Left forelimb (tissue), 1 donor: ENCODE results near the gene GET4.

Experiments
- DNase-seq: peaks from one replicate; pipeline ENCODE4 v3.0.0-alpha.2; 2018; ENCODE audit warnings: low spot score

GET4 gene, protein sequence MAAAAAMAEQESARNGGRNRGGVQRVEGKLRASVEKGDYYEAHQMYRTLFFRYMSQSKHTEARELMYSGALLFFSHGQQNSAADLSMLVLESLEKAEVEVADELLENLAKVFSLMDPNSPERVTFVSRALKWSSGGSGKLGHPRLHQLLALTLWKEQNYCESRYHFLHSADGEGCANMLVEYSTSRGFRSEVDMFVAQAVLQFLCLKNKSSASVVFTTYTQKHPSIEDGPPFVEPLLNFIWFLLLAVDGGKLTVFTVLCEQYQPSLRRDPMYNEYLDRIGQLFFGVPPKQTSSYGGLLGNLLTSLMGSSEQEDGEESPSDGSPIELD

DNA sequence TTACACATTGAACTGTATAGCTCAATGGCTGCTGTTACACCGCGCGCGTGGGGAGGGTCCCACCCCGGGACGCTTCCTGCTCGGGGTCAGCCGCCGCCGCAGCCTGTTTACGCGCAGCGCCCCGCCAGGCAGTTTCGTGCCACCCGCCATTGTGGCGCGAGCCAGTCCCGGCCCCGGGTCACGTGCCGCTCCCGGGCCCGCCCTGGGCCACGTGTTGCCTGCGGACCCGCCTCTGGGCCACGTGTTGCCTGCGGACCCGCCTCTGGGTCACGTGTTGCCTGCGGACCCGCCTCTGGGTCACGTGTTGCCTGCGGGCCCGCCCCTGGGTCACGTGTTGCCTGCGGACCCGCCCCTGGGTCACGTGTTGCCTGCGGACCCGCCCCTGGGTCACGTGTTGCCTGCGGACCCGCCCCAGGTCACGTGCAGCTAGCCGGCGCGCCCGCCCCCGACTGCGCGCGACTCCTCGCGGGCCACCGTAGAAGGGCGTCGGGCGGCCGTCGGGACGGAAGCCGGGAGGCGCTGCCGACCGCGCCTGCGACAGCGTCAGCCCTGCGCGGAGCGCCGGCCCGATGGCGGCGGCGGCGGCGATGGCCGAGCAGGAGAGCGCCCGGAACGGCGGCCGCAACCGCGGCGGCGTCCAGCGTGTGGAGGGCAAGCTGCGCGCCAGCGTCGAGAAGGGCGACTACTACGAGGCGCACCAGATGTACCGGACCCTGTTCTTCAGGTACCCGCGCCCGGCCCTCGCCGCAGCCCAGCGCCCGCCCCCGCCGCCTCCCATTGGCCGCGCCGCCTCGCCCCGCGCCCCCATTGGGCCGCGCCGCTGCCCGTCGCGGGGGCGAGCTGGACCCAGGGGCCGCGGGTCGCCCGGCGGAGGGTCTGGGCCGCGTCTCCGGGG, at the start of gene GET4:
Gene GET4 (plus strand): TSS at position 478 of the 895 bp plus-strand sequence. CDS start 92 bp downstream, at position 570.
- DNase-seq: peak; percentile 96

DNA sequence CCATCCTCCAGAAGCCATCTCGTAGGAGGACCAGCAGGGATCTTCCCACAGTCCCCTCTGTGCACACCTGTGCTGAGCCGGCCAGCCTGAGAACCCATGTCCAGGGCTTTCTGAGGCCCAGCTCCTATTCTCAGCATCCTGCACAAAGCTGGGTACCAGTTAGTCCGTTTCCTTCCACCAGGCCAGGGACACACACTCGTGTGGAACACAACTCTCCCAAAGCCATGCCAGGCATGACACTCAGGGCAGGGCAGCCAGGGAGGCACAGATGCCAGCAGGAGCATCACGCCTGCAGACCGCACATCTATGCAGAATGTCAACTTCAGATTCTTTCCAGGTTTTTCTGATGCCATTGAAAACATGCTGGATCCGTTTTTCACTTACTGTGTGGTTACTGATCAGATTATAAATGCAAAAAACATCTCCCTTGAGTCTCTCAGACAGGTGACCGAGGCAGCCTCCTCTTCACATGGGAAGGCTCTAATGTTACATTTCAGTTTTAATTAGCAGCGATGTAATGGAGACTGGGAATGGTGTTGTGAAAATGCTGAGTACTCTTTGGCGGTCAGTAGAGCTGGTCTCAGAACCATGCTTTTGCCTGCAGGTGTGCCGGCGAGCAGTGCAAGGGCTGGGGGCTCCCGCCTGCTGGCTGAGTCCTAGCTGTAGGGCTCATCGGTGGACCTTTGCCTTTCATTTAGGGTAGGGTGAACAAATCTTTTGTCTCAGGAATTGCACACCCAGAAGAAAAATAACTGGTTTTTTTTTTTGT, 47.4 kb upstream of the GET4 start:
- no peak for DNase-seq

DNA sequence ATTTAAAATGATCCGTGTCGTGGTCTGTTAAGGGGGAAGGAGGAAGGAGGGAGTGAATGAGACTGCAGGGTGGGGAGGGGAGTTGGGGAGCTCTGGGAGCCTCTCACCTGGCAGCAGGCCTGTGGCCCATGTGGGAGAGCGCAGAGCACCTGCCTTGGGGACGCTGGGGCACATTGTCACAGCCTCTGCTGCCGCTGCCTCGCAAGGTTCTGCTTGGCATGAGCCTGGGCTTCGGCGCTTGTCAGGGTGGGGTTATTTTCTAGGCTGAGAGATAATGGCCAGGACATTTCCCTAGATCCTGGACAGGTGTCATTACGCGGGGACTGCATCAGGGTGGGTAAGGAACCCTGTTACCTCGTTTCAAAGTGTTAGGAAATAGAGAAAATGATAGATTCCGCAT, 46.3 kb upstream of the GET4 start:
- no peak for DNase-seq

DNA sequence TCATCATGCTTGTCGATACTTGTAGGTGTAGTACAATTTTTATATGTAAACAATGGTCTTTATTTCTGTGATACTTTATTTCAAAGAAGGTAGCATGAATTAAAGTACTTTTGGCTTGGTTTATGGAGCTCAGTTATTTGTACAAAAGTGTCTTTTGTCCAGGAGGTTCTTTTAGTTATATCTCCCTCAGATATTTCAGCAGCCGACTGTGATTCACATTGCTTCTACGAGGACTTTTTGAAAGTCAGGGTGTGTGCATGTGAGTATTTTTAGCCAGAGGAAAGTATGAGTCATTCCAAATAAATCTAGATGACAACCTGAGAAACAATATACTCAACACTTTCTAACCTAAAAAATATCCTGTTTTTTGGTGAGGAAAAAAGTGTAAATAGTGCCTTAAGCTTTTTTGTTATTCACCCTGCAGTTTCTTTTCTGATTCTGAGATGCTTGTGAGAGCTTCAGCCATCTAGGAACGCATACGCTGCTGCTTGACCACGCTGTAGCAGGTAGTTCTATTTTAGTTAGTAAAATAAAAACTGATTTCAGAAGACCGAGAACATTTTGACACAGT, 44.7 kb upstream of the GET4 start:
- no peak for DNase-seq

DNA sequence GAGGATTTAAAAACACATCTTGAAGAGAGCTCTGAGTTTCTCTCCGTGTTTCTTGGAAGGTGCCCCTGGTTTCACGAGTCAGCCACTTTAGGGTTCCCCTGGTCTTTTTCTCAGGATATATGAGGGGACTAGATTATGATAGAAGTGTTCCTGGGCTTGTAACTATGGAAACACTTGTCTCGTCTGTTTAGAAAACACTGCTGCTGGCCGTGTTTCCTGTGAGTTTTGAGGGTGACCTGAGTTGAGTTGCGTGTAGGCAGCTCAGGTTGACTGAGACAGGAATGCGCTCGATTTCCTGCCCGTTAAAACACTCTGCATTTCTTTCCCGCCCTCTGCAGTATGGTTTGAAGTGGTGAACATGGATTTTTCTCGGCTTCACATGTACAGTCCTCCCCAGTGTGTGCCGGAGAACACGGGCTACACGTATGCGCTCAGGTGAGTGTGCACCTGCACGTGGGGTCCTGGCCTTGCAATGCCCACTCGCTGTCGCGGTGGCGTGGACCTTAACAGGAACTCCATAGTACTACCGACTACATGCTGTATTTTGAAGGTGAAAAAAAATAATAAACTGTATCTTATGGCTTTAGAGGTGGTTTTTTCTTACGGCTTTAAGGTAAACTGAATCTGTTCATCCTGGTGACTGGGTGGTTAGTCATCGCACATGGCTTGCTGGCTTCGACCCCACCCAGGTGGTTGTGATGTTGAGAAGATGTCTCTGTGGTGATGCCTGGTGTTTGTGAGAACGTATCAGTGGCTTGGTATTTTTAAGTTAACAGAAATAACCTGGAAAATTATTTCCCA, 44.0 kb upstream of the GET4 start, which contains the start of gene SUN1:
Gene SUN1 (plus strand): TSS at position 310 of the 801 bp plus-strand sequence. CDS start 49 bp downstream, at position 359.
- no peak for DNase-seq

DNA sequence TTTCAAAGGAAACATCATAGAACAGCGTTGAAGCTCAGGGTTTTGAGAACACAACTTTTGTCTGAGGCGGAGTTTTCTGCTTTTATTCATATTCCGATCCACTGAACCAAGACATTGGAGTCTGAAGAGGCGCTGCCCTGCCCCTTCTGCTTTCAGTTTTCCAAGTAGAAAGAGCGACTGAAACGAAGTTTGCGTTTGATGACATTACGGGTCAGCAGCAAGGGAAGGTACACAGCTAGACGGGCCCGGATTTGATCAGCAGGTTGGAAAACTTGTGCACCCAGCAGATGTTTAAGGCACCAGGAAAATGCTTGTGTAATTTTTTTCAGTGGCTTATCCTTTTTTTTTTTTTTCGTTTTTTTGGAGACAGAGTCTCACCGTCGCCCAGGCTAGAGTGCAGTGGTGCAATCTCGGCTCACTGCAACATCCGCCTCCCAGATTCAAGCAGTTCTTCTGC, 43.4 kb upstream of the GET4 start:
- DNase-seq: no peak

DNA sequence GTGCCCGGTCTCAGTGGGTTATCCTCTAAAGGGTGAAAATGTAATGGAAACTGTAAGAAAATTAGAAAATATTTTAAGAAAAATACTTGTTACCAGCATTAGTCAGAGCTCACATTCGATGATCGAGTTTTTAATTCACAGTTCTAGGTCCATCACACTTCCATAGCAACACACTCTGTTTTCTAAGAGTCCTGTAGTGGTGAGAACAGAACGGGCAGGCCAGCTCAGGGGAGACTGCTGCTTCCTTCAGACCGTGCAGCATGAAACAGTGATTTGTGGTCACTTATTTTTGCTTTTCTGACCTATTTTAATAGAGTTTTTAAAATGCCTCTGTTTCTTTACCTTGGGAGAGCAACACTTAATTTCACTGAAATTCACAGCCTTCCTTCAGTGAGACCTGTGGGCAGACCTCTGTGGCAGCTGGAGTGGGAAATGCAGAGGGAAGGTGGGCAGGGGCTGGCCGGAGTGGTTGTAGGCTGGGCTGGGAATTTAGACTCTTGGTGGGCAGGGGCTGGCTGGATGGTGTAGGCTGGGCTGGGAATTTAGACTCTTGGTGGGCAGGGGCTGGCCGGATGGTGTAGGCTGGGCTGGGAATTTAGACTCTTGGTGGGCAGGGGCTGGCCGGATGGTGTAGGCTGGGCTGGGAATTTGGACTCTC, 42.6 kb upstream of the GET4 start:
- DNase-seq: no peak

DNA sequence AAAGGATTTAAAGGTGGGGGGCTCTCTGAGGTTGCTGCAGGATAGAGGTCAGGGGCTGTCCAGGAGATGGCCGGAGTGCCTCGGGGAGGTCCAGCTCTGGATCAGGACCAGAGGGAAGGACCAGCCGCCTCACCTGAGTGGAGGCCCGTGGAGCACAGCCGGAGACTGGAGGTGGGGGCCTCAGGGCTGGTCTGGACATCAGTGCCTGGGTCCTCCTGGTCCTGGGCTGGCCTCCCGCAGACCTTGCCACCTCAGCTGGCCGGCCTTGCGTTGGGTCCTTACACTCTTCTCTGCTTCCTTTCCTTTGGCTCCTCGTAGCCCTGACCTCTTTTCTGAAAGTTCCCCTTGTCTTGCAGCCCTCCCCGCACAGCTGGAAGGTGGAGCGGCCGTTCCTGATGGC, 42.1 kb upstream of the GET4 start:
- DNase-seq: no peak

DNA sequence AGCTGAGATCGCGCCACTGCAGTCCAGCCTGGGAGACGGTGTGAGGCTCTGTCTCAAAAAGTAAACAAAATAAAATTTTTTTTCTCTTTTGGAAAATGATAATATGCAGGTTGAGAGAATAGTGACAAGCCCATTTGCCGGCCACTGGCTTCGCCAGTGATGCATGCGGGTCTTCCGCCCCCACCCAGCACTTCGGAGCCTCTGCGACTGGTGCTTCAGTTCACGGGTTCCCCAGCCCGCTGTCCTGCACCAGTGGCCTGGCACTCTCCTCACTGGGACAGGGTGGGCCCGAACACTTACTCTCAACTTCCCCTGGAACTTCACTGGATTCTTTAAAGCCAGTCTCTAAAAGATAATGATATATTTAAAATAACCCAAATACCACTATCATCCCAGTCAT, 41.3 kb upstream of the GET4 start:
- DNase-seq: no peak

DNA sequence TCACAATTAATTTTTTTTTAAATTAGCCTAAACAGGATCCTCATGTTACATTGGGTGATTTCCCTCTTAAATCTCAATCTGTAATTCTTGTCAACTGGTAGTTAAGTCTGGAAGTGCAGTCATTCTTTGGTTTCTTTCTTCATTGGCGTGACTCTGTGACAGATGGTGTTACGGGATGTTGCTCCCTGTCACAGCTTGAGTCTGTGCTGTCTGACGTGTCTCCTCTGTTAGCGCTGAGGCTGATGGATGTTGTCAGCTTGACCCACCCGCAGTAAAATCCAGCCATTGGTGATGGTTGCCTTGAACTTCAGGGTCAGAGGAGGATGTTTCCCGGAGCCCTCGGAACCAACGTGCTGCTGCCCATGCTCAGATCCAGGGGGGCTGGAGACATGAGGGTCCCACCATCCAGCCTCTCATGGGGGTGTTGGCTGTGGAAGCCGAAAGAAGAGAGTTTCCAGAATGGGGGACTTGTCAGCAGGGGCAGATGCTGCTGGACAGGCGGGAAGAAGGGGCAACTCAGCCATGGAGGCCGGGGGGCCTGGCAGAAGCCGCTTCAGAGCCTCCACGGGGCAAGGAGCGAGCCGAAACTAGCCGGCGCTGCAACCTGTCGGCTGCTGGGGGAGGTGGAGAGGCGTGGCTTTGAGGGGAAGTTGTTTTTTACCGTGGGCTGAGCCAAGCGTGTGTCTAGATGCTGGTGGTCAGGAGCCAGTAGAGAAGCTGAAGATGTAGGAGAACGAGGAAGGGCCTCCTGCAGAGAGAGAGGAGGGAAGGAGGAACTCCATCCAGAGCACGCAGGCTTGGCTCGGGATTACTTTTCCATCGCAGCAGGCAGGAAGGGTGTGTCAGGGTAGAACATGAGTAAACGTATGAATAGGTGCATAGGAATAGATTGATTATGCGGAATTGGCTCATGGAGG, 40.6 kb upstream of the GET4 start:
- DNase-seq: no peak

DNA sequence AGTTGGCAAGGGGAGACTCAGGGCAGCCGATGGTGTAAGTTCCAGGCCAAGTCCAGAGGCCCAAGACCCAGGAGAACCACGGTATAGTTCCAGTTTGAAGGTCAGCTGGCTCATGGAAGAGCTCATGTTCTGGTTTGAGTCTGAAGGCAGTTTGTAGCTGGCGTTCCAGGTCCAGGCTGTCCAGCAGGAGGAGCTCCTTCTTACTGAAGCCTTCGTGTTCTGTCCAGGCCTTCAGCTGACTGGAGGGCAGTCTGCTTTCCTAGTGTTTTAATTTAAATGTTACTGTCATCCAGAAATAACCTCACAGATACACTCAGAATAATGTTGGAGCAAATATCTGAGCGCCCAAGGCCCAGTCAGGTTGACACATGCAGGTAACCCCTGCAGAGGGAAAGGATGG, 39.9 kb upstream of the GET4 start:
- DNase-seq: no peak

DNA sequence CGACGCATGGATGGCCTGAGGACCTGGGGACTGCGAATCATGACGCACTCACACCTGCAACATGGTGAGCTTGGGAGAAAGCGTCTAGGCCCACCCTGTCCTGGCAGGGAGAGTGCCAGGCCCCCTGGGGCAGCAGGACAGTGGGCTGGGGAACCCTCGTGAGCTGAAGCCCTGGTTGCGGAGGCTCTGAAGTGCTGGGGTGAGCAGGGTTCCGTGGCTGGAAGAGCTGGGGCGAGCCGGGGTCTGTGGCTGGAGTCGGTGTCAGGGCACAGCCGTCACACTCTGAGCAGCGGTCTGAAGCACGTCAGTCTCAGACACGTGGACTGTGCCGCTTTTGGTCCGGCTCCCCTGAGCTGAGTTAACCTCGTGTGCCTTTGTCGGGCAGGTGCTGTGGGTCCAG, 39.4 kb upstream of the GET4 start:
- DNase-seq: no peak

DNA sequence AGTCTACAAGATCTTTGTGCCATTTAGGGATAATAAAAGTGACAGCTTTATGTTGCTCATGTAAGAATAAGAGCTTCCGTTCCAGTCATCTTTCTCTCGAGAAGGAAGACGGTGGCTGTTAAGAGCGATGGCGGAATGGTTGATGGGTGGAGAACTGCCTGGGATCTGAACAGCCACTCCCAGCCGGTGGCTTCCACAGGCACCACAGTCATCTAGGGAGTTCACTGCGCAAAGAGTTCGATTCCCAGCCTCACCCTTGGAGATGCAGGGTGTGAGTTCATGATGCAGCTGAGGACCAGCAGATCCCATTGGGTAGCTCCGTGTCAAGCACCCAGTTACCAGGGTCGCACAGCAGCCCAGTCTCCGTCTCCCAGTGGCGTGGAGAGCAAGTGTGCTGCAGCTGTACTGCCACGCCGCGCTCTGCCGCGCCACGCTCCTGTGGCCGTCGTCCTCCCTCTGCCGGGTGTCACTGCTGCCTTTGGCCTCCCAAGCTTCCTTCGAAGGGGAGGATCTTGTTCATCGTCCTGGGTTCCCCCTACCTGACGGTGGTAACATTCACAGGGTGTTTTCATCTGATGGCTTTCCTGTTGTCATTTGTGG, 36.3 kb upstream of the GET4 start:
- DNase-seq: no peak

DNA sequence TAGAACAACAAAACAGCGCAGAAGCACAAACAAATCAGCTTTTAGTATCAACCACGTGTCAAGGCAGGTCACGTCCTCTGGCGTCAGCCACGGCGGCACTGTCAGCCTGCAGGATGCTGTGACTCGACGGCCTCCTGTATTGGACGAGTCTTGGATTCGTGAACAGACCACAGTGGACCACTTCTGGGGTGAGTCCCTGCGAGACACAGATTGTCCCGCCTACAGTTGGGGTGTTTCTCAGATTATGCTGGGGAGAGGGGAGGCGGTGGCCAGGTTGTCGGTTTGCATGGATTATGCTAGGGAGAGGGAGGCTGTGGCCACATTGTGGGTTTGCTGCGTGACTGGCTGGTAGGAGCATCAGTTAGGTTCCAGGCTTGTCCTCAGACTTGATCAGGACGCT, 34.4 kb upstream of the GET4 start:
- no peak for DNase-seq

DNA sequence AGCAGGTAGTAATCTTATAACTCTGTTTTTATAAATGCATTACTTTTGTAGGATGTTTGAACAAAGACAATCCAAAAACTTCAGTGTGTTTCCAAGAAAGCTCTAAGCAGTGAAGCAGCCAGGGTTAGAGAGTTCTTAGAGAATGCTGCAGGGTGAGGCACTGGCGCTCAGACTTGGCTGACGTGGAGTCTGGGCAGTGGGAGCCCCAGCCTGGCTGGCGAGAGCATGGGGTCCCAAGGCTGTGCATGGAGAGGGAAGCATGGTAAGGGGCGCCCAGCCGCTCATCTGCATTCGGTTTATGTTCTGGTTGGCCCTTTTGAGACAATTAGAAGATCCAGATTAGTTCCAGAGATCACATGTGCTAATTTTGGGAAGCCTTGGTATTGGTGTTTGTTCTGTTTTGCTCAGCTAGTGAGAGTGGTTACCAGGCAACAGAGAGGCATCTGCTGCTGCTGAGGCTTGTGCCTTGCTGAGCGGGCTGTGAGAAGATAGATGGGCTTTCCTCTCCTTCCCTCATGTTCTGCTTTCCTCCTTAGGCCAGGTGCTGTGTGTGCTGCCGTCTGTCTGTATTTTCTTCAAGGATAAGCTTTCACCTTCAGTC, 33.8 kb upstream of the GET4 start:
- no peak for DNase-seq

DNA sequence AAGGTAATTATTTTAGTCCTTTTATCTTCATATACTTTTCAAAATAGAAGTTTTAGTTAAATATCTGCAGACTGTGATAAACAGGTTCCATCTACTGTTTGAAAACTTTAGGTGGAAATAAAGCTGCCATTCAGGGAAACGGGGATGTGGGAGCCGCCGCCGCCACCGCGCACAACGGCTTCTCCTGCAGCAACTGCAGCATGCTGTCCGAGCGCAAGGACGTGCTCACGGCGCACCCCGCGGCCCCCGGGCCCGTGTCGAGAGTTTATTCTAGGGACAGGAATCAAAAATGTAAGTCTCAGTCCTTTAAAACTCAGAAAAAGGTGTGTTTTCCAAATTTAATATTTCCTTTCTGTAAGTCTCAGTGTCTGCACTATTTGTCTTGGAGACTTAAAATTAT, 33.1 kb upstream of the GET4 start:
- DNase-seq: no peak

DNA sequence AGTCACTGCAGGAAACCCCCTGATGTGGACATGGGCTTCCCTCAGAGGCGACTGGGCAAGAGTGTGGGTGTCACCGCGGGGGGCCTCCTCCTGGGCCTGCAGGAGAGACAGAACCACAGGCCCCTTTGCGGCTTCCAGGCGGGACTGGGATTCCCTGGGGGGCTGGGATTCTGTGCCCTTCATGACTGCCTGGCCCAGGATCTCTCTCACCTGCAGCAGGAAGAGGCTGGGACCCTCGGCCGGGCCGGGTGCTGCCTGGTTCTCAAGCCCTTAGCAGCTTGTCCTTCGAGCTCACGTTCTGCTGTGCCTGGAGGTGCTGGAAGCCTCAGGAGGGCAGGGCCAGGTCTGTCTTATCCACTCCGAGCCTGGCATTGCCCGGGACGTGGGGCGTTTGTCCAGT, 32.3 kb upstream of the GET4 start:
- DNase-seq: no peak

DNA sequence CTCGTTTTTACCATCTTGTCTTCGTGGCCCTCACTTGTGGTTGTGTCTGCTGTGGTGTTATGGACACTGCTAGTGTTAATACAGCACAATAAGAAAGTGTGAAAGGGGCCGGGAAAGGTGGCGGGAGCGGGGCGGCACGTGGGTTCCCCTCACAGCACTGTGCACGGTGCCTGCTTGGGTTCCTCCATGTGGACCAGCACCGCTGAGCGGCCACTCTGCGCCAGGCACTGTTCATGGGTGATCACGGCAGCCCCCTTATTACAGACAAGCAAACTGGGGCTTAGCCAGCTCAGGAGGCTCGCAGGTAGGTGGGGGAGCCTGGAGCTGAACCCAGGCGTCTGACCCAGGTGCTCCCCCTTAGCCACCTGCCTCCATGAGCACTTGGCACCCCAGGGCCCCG, 31.8 kb upstream of the GET4 start:
- DNase-seq: no peak

DNA sequence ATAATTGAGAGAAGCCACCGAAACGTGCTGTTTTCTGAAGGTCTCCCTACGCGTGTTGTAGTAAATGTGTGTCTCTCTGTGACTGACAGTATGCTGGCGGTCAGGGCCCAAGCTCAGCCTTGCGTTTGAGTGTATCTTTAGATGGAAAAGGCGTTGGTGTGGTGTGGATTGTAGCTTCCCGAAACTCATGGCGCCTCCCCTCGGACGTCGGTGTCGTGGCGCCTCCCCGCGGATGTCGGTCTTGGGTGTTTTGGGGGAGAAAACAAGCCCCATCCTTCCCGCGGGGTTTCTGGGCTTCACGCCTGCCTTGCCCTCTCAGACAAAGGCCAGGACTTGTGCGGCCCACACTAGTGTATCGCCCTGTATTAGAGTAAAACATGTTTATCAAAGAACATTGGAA, 31.3 kb upstream of the GET4 start:
- DNase-seq: no peak
